Measurements from ENCODE around the gene APEX1. TPM values are rescaled to one million over a fixed set of nuclear protein-coding genes. Genes with fewer than 3 reads are reported as not detected.

The APEX1 gene
- total RNA-seq, 1 donor from 2014 or later: 265 TPM

- no peak for TF ChIP-seq CTCF (IDR thresholded peaks at IDR 0.05; ENCODE audit: partially characterized antibody, unreplicated experiment)
- Mint-ChIP-seq H3K27ac (ENCODE audit: unreplicated experiment) (no peak overlapping the region), H3K27me3 (ENCODE audit: unreplicated experiment) (no peaks in the 10 kb centered on the region), H3K4me3 (ENCODE audit: unreplicated experiment) (no peak overlapping the region), H3K36me3 (ENCODE audit: unreplicated experiment) (no peaks in the 10 kb centered on the region), H3K9me3 (ENCODE audit: unreplicated experiment) (no peaks in the 10 kb centered on the region), H3K4me1 (ENCODE audit: low read depth, unreplicated experiment) (peaks cover 3% of the 10 kb centered on the region)
- DNase-seq: no peak
Measured at GRCh38 chr14:20486684-20487395, 31.8 kb downstream of the APEX1 start.

GRCh38 chr14:20487396-20487725 lies 32.3 kb downstream of the APEX1 start:
- TF ChIP-seq CTCF (IDR thresholded peaks at IDR 0.05; ENCODE audit: partially characterized antibody, unreplicated experiment): no peak
- Mint-ChIP-seq H3K4me3 (ENCODE audit: unreplicated experiment) (no peak overlapping the region), H3K4me1 (ENCODE audit: low read depth, unreplicated experiment) (peaks cover 3% of the 10 kb centered on the region), H3K27ac (ENCODE audit: unreplicated experiment) (no peak overlapping the region), H3K9me3 (ENCODE audit: unreplicated experiment) (no peaks in the 10 kb centered on the region), H3K27me3 (ENCODE audit: unreplicated experiment) (no peaks in the 10 kb centered on the region), H3K36me3 (ENCODE audit: unreplicated experiment) (no peaks in the 10 kb centered on the region)
- no peak for DNase-seq

GRCh38 chr14:20489093-20489994 lies 34.3 kb downstream of the APEX1 start:
- Mint-ChIP-seq H3K27ac (ENCODE audit: unreplicated experiment) (no peak overlapping the region), H3K9me3 (ENCODE audit: unreplicated experiment) (no peaks in the 10 kb centered on the region), H3K4me1 (ENCODE audit: low read depth, unreplicated experiment) (peaks cover 3% of the 10 kb centered on the region), H3K36me3 (ENCODE audit: unreplicated experiment) (no peaks in the 10 kb centered on the region), H3K27me3 (ENCODE audit: unreplicated experiment) (no peaks in the 10 kb centered on the region), H3K4me3 (ENCODE audit: unreplicated experiment) (no peak overlapping the region)
- no peak for DNase-seq
- no peak for TF ChIP-seq CTCF (IDR thresholded peaks at IDR 0.05; ENCODE audit: partially characterized antibody, unreplicated experiment)

GRCh38 chr14:20490563-20490962 lies 35.5 kb downstream of the APEX1 start:
- DNase-seq: no peak
- H3K4me3 Mint-ChIP-seq (ENCODE audit: unreplicated experiment): no peak overlapping the region
- no peak for TF ChIP-seq CTCF (IDR thresholded peaks at IDR 0.05; ENCODE audit: partially characterized antibody, unreplicated experiment)
- H3K4me1 Mint-ChIP-seq (ENCODE audit: low read depth, unreplicated experiment): peaks cover 3% of the 10 kb centered on the region
- no peak overlapping the region for H3K27ac Mint-ChIP-seq (ENCODE audit: unreplicated experiment)
- peaks cover 2% of the 10 kb centered on the region for H3K9me3 Mint-ChIP-seq (ENCODE audit: unreplicated experiment)
- peaks cover 4% of the 10 kb centered on the region for H3K27me3 Mint-ChIP-seq (ENCODE audit: unreplicated experiment)
- no peaks in the 10 kb centered on the region for H3K36me3 Mint-ChIP-seq (ENCODE audit: unreplicated experiment)

- Mint-ChIP-seq H3K27me3 (ENCODE audit: unreplicated experiment) (peaks cover 4% of the 10 kb centered on the region), H3K36me3 (ENCODE audit: unreplicated experiment) (no peaks in the 10 kb centered on the region), H3K27ac (ENCODE audit: unreplicated experiment) (no peak overlapping the region), H3K4me1 (ENCODE audit: low read depth, unreplicated experiment) (peaks cover 3% of the 10 kb centered on the region), H3K4me3 (ENCODE audit: unreplicated experiment) (no peak overlapping the region), H3K9me3 (ENCODE audit: unreplicated experiment) (peaks cover 2% of the 10 kb centered on the region)
- no peak for DNase-seq
- no peak for TF ChIP-seq CTCF (IDR thresholded peaks at IDR 0.05; ENCODE audit: partially characterized antibody, unreplicated experiment)
Measured at GRCh38 chr14:20492486-20492885, 37.5 kb downstream of the APEX1 start.
